GM10266 (cell line): ENCODE measurements around the gene TTLL3.

Experiments
- DNase-seq: peaks from one replicate; pipeline ENCODE4 v3.0.0; 2012; ENCODE audit errors: extremely low spot score
- TF ChIP-seq, protein P1 (sequence below): IDR thresholded peaks from 2 replicates; pipeline ENCODE4 v1.5.1; 2012; ENCODE audit warnings: mild to moderate bottlenecking, low read depth; ENCODE audit not compliant: control insufficient read depth, insufficient read depth; ENCODE audit errors: missing control alignments

TTLL3 gene

DNA sequence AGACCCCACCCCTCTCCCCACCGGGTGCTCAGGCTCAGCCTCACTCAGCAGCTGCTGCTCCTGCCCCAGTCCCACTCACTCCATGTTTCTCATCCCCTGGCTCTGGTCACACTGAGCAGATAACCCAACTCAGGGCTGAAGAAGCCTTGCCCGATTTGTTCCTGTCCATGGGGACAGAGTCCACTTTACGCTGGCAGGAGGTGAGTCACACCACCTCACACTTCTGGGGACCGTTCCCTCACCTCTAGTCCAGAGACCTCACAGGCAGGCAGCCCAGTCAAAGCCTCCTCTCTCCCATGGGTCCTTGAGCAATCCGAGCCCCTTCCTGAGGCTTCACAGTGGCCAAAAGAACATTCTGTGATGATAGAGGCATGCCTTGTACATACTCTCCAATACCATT, 68.6 kb downstream of the TTLL3 start:
- DNase-seq, result no peak
- TF ChIP-seq, protein P1, sequence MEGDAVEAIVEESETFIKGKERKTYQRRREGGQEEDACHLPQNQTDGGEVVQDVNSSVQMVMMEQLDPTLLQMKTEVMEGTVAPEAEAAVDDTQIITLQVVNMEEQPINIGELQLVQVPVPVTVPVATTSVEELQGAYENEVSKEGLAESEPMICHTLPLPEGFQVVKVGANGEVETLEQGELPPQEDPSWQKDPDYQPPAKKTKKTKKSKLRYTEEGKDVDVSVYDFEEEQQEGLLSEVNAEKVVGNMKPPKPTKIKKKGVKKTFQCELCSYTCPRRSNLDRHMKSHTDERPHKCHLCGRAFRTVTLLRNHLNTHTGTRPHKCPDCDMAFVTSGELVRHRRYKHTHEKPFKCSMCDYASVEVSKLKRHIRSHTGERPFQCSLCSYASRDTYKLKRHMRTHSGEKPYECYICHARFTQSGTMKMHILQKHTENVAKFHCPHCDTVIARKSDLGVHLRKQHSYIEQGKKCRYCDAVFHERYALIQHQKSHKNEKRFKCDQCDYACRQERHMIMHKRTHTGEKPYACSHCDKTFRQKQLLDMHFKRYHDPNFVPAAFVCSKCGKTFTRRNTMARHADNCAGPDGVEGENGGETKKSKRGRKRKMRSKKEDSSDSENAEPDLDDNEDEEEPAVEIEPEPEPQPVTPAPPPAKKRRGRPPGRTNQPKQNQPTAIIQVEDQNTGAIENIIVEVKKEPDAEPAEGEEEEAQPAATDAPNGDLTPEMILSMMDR, result no peak

DNA sequence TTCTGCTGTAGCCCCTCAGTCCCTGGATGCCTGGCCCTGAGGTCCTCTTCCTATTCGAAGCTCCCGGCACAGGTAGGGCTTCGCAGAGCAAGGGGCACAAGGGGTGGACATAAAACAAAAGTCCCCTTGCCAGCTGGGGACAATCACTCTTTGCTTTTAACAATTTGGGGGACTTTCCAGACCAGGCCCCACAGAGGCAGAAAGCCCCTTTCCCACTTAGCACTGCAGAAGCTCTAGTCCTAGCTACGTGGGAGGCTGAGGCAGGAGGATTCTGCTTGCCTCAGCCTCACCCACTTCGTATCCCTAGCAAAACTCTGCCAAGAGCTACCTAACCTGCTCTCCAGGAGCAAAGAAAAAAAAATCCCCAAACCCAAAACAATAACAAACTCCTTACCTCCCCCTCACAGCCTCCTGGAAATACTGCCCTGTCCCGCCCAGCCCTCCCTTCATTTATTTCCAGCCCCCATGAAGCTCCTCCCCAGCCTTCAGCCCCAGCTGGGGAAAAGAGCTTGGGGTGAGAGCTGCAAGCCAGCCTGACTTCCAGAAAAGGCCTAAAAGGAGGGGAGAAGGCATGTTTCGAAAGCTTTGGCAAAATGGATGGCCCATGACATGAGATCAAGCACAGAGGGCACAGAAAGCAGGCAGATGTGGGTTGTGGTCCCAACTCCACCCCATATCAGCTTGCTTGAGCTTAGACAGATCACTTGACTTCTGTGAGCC, 69.9 kb downstream of the TTLL3 start, which contains the start of gene CIDEC:
CIDEC (minus strand) TSS at position 424 of the 720 bp plus-strand sequence. CDS start 1,767 bp downstream, outside the sequence.
- TF ChIP-seq, protein P1, result no peak
- peak; percentile 56 for DNase-seq

GRCh38 chr3:9881441-9881840, 71.4 kb downstream of the TTLL3 start:
- TF ChIP-seq, protein P1, result no peak
- DNase-seq, result no peak

- TF ChIP-seq, protein P1, result no peak
- no peak for DNase-seq
Measured at GRCh38 chr3:9883706-9884554, 73.9 kb downstream of the TTLL3 start.

GRCh38 chr3:9884555-9885165, 74.6 kb downstream of the TTLL3 start:
- no peak for DNase-seq
- TF ChIP-seq, protein P1, result no peak
